Hematopoietic multipotent progenitor cell treated with erythropoietin and hydrocortisone succinate and interleukin-3 and kit ligand, for 6 days (in vitro differentiated cells): ENCODE data around the gene STRADA.

Experiments used
- DNase-seq: peaks from one replicate; pipeline ENCODE4 v3.0.0-alpha.2; 2015

The STRADA gene, protein sequence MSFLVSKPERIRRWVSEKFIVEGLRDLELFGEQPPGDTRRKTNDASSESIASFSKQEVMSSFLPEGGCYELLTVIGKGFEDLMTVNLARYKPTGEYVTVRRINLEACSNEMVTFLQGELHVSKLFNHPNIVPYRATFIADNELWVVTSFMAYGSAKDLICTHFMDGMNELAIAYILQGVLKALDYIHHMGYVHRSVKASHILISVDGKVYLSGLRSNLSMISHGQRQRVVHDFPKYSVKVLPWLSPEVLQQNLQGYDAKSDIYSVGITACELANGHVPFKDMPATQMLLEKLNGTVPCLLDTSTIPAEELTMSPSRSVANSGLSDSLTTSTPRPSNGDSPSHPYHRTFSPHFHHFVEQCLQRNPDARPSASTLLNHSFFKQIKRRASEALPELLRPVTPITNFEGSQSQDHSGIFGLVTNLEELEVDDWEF

GRCh38 chr17:63741408-63742173 lies at the start of gene STRADA:
Gene STRADA (minus strand): TSS chr17:63741799. CDS start chr17:63728369, 13,430 bp downstream.
- DNase-seq = peak; percentile 99

DNA sequence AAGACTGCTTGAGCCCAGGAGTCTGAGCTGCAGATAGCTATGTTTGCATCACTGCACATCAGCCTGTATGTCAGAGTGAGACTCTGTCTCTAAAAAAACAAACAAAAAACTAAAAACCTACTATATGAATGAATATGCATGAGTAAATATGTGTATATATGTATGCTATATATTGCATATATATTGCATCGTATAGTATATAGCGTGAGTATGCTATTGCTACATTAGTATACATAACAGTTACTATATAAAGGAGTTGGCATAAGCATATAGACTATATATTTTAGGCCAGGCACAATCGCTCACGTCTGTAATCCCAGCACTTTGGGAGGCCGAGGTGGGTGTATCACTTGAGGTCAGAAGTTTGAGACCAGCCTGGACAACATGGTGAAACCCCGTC lies 48.5 kb upstream of the STRADA start:
- no peak for DNase-seq

DNA sequence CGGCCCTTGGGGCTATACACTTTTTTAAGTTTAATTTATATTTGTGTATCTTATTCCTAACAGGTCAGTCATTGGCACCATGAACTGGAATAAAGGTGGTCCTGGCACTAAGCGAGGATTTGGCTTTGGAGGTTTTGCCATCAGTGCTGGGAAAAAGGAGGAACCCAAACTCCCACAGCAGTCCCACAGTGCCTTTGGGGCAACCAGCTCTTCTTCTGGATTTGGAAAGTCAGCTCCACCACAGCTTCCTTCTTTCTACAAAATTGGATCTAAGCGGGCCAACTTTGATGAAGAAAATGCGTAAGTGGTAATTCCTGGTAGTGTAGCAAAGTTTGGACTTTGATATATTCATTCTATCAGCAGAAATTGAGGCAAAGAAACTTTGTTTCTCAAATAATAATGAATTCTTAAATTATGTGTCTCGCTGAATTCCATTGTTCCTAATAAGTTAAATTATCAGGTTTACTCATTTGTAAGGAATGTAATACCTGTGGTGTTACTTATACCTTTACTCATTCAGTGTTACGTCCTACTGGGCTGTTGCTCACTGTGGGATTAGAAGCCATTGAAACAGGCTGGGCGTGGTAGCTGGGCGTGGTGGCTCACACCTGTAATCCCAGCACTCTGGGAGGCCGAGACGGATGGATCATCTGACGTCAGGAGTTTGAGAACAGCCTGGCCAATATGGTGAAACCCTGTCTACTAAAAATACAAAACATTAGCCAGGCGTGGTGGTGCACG lies 45.5 kb upstream of the STRADA start:
- no peak for DNase-seq

GRCh38 chr17:63786117-63786516 lies 44.5 kb upstream of the STRADA start:
- no peak for DNase-seq

- no peak for DNase-seq
Observed at GRCh38 chr17:63785556-63785955, 44.0 kb upstream of the STRADA start.

GRCh38 chr17:63783522-63783921 lies 41.9 kb upstream of the STRADA start:
- no peak for DNase-seq

- no peak for DNase-seq
Observed at GRCh38 chr17:63780928-63781327, 39.3 kb upstream of the STRADA start.

GRCh38 chr17:63780507-63780906 lies 38.9 kb upstream of the STRADA start:
- DNase-seq = no peak

GRCh38 chr17:63775420-63775819 lies 33.8 kb upstream of the STRADA start:
- peak; percentile 44 for DNase-seq

DNA sequence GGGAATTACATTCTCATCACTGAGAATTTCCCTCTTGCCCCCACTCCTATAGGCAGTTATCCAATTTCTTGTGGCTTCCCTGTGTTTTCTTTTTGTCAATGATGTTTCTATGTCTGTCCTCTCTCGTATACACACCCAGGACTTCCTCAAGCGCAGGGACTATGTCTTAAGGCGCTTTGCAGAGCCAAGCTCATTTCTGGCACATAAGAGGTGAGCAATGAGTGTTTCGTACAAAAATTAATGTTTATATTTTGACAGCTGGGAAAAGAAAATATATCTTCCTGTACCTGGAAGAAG lies 33.3 kb upstream of the STRADA start:
- peak; percentile 60 for DNase-seq

- DNase-seq = no peak
Observed at GRCh38 chr17:63774141-63774968, 32.8 kb upstream of the STRADA start, which contains the start of gene DDX42. Gene DDX42 (plus strand): TSS chr17:63774170. CDS start chr17:63787050, 12,880 bp downstream.

DNA sequence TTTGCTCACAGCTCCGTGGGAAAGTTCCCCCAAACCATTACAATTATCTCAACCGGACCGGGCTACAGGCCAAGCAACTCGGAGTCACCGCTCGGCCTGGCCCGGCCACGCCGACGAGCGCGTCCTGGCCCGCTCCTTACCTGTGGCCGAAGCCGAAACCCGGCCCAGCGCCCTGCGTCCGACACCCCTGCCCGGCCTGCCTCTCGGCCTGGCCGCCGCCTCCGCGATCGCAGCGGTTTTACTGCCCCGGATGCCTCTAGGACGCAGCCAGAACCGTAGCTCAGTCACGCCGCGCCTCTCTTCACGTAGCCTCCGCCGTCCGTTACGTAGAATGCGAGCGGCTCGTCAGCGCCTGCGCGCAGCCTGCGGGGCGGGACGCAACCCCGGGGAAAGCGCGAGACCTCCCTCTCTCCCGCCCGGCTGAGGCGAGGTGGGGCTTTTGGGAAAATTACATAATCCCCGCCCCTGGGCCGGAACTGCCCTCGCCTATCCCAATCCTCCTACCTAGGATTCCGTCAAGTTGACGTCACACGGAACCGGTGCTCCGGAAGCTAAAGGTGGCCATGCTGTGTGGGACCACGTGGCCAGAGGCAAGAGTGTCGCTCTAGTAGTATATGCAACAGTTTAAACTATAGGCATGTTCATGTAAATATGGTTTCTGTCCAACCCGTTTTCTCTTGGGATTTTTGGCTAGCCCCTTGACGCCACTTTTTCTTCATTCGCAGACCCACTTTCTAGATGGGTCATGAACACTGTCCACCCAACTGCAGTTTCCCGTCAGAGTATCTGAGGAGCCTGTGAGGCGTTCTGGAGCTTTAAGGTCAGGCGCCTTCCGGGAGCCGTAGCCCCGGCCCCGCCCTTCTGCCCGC lies 31.9 kb upstream of the STRADA start, which contains the start of gene CCDC47:
Gene CCDC47, minus strand, starts transcription at position 326 of the 869 bp plus-strand sequence. CDS start 7,422 bp downstream, outside the sequence.
- peak; percentile 100 for DNase-seq

GRCh38 chr17:63772801-63773271 lies 31.2 kb upstream of the STRADA start:
- DNase-seq = peak; percentile 64

DNA sequence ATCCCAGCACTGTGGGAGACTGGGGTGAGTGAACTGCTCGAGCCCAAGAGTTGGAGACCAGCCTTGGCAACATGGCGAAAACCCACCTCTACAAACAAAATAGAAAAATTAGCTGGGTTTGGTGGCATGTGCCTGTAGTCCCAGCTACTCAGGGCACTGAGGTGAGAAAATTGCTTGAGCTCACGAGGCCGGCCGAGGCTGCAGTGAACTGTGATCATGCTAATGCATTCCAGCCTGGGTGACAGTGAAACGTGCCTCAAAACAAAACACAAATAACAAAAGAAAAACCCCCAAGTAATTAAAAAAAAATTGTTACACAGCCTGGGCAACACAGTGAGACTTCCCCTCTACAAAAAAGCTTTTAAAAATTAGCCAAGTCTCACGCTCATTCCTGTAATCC lies 26.8 kb upstream of the STRADA start:
- DNase-seq = no peak

- DNase-seq = no peak
Observed at GRCh38 chr17:63766754-63767153, 25.2 kb upstream of the STRADA start.

DNA sequence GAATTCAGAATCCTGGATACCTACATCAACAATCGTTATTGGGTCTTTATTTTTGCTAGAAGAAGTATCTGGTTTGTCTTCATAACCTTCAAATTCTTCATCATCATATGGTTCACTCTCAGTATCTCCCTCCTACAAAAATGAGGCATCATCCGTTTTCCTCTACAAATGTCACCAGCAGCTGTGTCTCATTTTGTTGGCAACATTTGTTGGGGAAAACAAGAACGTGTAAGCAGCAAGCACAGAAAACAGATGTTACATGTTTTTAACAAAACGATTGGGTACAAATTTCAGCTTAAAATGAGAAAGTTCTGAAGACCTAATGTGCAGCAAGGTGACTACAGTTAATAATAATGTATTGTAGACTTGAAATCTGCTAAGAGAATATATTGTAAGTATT lies 23.1 kb upstream of the STRADA start:
- DNase-seq = no peak

DNA sequence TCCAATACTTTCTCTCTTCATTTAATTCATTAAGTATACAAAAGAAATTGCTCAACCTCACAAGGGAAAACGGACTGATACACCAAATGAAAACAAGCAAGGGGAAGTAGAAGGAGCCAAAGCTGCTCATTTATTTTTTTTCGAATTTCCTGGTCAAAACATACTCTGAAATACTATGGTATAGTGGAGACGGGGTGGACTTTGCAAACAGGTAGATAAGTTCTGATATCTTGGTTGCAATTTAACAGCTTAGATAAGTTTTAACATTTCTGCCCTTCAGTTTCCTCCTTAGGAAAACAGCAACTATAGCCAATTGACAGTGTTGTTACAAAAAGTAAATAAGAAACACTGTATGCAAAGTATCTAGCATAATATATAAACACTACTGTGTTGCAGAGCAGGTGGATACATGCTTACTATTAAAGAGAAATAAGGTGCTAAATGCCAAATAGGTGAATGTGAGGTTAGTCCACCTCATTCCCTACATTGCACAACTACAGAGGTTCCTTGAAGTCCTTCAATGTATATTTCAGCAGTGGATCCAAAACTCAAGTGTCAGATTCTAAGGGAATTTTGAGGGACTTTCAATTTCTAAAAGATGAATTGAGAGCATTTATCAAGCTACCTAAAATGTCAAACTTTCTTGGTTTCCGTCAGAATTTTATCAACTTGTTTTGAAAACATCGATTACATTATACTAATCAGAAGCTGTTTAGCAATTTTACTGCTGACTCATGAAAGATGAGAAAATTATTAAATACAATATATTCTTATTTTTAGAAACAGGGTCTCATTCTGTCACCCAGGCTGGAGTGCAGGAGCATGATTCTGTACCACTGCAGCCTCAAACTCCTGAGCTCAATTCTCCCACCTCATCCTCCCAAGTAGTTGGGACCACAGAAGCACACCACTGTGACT lies 20.8 kb upstream of the STRADA start:
- peak; percentile 41 for DNase-seq

- no peak for DNase-seq
Observed at GRCh38 chr17:63760771-63761539, 19.4 kb upstream of the STRADA start.

- no peak for DNase-seq
Observed at GRCh38 chr17:63758428-63758827, 16.8 kb upstream of the STRADA start.
